KG1 (cell line): Measurements from ENCODE around the gene RBMX2.
"Not testable (repeated sequence)": the region's sequence is repeated elsewhere in the genome, so short reads cannot be mapped to it uniquely, and the experiment has no call there.

ENCODE experiments used
- DNase-seq: peaks from one replicate; lab custom pipeline; 2025; lab: John Stamatoyannopoulos, UW

RBMX2 gene

GRCh38 chrX:130401415-130402207 is at the start of gene RBMX2:
Gene RBMX2 (plus strand): TSS chrX:130401987. CDS start chrX:130402033, 46 bp downstream.
- DNase-seq, result peak; percentile 17

DNA sequence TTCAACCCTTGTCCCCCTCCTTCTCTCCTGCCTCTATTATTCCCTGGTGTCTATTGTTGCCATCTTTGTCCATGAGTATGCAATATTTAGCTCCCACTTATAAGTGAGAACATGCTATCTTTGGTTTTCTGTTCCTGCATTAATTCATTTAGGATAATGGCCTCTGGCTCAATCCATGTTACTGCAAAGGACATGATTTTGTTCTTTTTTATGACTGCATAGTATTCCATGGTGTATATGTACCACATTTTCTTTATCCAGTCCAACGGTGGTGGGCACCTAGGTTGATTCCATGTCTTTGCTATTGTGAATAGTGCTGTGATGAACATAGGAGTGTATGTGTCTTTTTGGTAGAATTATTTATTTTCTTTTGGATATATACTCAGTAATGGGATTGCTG is 49.7 kb upstream of the RBMX2 start:
- DNase-seq, result not testable (repeated sequence)

GRCh38 chrX:130376077-130376476 is 25.7 kb upstream of the RBMX2 start:
- DNase-seq, result no peak

- DNase-seq, result no peak
These were observed 23.6 kb upstream of the RBMX2 start for GRCh38 chrX:130378024-130378669.

- no peak for DNase-seq
These were observed 16.3 kb upstream of the RBMX2 start, which contains the start of gene GPR119 for GRCh38 chrX:130385520-130385919. Gene GPR119 (minus strand): TSS chrX:130385674. CDS start chrX:130385447, 227 bp downstream.

DNA sequence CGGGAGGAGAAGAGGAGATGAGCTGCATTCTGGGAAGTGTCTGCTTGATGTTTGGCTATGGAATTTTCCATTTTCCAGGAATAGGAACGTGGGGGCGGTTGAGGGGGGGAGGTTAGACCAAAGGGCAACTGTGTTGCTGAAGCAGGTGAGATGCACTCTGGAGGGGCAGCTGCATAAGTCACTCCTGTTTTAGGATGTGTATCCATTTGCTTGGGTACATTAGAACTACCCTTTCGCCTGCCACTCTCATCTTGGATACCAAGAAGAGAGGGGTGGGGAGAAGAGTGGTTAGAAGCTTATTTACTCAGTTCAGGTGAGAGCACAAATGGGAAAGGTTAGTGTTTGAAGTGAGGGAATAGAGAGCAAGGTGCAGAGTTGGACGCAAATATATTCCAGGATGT is 15.4 kb upstream of the RBMX2 start:
- no peak for DNase-seq

DNA sequence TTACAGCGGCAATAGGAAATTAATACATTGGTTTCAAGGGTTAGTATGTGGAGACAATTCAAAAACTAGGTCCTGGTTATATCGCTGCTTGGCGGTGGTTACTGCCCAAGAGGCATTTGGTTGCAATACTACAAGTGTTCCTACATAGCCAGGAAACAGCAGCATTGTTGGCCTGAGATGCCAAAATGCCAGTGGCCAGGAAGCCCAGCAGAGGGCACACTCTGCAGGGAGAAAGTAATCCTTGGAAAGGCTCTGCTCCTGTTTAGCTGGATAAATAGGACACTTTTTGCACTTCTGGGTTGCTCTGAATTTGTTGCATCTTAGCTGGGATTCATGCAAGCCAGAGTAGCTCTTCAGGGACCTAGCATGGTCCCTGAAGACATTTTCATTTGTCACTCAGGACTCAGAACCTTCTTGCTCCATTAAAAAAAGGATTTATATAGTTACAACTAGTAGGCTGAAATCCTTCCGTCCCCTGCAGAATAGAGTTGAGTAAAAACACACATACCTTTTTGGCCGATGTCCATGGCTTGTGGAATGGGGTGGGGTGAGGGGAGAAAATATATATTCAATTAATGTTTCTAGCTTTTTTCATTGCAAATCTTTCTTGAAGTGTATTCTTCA is 8.2 kb upstream of the RBMX2 start:
- no peak for DNase-seq

GRCh38 chrX:130395341-130395740 is 6.4 kb upstream of the RBMX2 start:
- DNase-seq, result no peak

DNA sequence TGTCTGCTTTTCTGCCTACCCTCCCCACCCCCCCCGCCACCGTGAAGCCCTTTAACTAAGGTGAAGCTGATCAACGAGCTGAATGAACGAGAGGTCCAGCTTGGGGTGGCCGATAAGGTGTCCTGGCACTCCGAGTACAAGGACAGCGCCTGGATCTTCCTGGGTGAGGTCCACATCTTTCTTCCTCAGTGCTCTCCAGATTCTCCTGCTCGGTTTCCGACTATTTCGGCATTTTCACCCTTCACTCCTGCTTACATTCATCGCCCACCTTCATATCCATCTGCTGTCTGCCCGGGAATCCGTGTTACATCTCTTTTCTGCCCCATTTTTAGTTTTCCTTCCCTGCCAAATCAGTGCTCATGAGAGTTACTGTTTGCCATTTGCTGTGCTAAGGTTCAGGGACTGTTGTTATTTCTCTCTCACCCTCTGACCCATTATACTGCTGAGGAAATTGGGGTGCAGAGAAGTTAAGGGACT is 459 bp downstream of the RBMX2 start:
- DNase-seq, result no peak

GRCh38 chrX:130413415-130413814 is 11.6 kb downstream of the RBMX2 start:
- no peak for DNase-seq

DNA sequence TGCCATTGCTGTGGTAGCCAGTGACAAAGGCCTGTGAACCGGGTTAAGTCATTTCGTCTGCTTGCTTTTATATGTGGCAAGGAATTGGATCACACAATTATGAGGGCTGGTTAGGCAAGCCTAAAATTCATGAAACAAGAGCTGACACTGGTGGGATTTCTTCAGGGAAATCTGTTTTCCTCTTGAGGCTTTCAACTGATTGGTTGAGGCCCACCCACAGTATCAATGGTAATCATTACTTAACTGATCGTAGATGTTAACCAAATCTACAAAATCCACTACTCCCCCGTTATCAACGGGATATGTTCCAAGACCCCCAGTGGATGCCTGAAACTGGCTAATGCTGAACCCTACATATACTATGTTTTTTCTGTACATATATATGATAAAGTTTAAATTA is 13.0 kb downstream of the RBMX2 start:
- no peak for DNase-seq

DNA sequence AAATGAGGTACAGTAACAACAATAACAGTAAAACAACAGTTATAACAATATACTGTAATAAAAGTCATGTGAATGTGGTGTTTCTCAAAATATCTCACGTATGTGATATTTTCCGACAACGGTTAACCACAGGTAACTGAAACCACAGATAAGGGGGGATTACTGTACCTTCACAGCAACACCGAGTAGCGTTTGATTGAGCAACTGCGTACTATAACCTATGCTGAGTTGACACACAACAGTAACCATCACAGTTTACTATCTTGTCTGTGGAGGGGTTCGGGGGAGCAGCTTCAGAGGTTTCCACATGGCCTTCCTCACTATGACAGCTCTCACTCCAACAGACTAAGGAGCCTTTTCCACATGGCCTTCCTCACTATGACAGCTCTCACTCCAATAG is 13.4 kb downstream of the RBMX2 start:
- no peak for DNase-seq

DNA sequence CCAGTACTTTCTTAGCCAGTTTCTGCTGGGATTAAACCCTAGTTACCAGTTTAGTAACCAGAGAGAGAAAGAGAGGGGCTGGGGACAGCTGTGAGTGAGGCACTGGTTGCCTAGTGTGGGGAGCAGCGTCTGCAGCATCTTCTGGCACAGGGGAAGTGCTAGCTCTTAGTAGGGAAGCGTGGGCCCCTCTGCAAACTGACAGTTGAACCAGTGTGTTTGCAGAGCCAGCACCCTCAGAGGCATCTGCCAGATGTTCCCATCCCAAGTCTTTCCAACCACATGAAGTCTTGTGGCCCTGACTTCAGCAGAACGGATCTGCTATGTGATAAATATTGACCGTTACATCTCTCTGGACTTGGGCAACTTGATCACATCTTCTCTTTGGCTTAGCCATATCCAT is 15.0 kb downstream of the RBMX2 start:
- DNase-seq, result no peak

GRCh38 chrX:130418066-130418465 is 16.3 kb downstream of the RBMX2 start:
- DNase-seq, result no peak

- no peak for DNase-seq
These were observed 17.0 kb downstream of the RBMX2 start for GRCh38 chrX:130418740-130419139.

GRCh38 chrX:130419263-130419662 is 17.5 kb downstream of the RBMX2 start:
- DNase-seq, result no peak

GRCh38 chrX:130426531-130426930 is 24.7 kb downstream of the RBMX2 start:
- no peak for DNase-seq

- DNase-seq, result not testable (repeated sequence)
These were observed 27.4 kb downstream of the RBMX2 start for GRCh38 chrX:130429236-130429635.

- DNase-seq, result no peak
These were observed 34.1 kb downstream of the RBMX2 start for GRCh38 chrX:130435937-130436336.

GRCh38 chrX:130437996-130438395 is 36.2 kb downstream of the RBMX2 start:
- DNase-seq, result not testable (repeated sequence)

GRCh38 chrX:130443875-130444274 is 42.1 kb downstream of the RBMX2 start:
- no peak for DNase-seq

DNA sequence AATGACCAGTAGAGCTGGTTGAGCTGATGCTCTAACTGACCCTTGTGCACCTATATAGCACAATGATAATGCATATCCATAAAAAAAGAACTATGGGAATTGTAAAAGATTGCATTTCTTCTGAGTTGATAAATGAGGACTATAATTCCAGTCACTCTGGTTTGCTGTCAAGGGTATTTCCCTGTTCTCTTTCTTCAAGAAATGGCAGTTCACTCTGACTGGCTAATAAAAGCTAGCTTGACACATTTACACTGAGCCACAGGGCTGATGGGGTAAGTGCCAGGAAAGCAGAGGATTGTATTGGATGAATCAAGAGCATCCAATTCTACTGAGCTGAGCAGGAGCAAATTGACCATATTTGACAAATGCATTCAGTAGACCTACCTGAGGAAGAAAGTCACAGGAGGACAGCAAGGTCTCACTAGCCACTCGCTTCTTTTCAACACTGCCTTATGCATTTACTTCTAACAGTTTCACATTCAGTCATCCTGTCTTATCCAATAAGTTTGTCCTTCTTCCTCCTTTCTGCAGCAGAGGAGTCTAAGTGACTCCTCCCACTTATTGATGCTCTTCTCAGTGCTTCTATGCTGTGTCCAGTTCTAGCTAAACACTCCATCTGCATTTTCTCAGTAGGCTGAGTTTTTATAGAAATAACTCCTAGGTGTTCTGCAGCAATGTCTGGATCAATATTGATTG is 43.0 kb downstream of the RBMX2 start:
- DNase-seq, result no peak
